Neutrophil (primary cell): ENCODE data around the gene LGALS8.

Experiments
- H3K27ac ChIP-seq: fragments of 200-600 bp; sonication (generic); 2 replicates; pipeline ENCODE4 v1.5.1; 2016; ENCODE audit warnings: mild to moderate bottlenecking, moderate library complexity
- H3K27me3 ChIP-seq: fragments of 200-600 bp; sonication (generic); 2 replicates; pipeline ENCODE4 v1.6.0; 2016; ENCODE audit warnings: mild to moderate bottlenecking
- H3K36me3 ChIP-seq: fragments of 200-600 bp; sonication (generic); 2 replicates; pipeline ENCODE4 v1.5.1; 2017
- H3K4me1 ChIP-seq, 2 experiments: fragments of 200-600 bp in 1 of 2; sonication (generic) in 1 of 2; 1 replicate in 1 of 2; 2 replicates in 1 of 2; pipeline versions ENCODE4 v1.5.1 to v1.6.1; 2013 to 2016; ENCODE audit warnings: low read depth in 1 of 2, low read length in 1 of 2, mild to moderate bottlenecking in 1 of 2, moderate library complexity in 1 of 2; ENCODE audit not compliant: control insufficient read depth in 1 of 2, insufficient read depth in 1 of 2
- H3K4me3 ChIP-seq, 2 experiments: fragments of 200-600 bp in 1 of 2; sonication (generic) in 1 of 2; 1 replicate in 1 of 2; 2 replicates in 1 of 2; pipeline ENCODE4 v1.5.1; 2013 to 2016; ENCODE audit warnings: low read depth in 1 of 2, low read length in 1 of 2, mild to moderate bottlenecking in 1 of 2, moderate library complexity in 1 of 2
- H3K9me3 ChIP-seq: fragments of 200-600 bp; sonication (generic); 2 replicates; pipeline ENCODE4 v1.5.1; 2016
- CTCF ChIP-seq: fragments of 200-600 bp; sonication (generic); IDR thresholded peaks from 2 replicates; pipeline ENCODE4 v1.5.1; 2016; ENCODE audit warnings: antibody characterized with exemption

Gene LGALS8

DNA sequence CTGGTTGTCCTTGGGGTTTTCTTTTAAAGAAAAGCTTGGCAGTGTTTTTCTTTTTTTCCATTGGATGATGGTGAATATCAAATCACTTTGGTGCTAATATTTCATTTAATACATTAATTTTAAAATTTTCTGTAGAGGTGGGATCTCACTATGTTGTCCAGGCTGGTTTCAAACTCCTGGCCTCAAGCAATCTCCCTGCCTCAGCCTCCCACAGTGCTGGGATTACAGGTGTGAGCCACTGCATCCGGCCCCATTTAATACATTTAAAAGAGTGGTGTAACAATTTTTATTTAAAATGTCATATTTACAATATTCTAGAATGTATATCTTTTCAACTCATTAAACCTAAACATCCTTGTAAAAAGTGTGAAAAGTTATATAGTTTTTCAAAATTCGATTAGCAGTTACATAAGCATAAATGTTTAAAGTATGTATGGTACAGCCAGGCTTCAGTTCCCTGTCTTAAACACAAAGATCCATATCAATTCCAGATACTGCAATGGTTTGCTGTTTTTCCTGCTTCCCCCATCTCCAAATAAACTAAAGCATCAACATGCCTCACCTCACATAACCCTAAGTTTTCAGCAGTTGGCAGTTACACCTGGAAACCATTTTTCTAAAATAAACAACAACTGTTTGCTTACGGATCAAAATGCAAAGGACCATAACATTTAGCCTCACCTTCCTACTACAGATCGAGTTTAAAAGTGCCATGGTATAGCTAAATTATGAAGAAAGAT is 8.9 kb upstream of the LGALS8 start:
- H3K9me3 ChIP-seq = no peaks in the 10 kb centered on the region
- no peak for TF ChIP-seq CTCF

DNA sequence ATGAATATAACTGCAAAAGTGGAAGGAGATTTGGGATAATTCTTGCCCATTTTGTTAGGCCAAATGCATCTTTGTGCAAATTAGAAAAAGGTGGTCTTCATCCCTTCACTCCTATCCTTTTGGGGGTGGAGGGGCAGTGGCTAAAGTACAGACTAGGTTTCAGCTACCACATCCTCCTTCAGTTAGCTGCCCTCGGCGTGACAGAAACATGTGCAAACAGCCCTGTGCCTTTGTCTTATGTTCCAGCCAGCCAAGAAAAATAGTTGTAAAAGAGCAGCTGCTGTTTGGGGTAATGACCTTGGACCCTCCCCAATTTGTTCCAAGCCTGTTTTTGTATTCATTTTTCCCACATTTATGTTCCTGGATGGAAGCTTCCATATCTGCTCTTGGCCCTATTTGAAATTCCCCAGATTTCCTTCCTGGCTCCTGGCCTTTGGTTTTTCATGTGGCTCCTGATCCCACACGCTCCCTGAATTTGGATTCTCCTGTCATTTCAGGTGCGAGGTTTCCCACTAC is 8.3 kb upstream of the LGALS8 start:
- Histone ChIP-seq H3K9me3 (no peaks in the 10 kb centered on the region), H3K27ac (no peak overlapping the region), H3K4me1 (no peaks in the 10 kb centered on the region), H3K36me3 (no peaks in the 10 kb centered on the region), H3K4me3 (no peak overlapping the region), H3K27me3 (no peaks in the 10 kb centered on the region)
- no peak for TF ChIP-seq CTCF

More for the DNA sequence above, 8.9 kb upstream of the LGALS8 start:
- Histone ChIP-seq H3K27me3 (no peaks in the 10 kb centered on the region), H3K4me3 (no peak overlapping the region), H3K36me3 (no peaks in the 10 kb centered on the region), H3K27ac (no peak overlapping the region), H3K4me1 (no peaks in the 10 kb centered on the region)

DNA sequence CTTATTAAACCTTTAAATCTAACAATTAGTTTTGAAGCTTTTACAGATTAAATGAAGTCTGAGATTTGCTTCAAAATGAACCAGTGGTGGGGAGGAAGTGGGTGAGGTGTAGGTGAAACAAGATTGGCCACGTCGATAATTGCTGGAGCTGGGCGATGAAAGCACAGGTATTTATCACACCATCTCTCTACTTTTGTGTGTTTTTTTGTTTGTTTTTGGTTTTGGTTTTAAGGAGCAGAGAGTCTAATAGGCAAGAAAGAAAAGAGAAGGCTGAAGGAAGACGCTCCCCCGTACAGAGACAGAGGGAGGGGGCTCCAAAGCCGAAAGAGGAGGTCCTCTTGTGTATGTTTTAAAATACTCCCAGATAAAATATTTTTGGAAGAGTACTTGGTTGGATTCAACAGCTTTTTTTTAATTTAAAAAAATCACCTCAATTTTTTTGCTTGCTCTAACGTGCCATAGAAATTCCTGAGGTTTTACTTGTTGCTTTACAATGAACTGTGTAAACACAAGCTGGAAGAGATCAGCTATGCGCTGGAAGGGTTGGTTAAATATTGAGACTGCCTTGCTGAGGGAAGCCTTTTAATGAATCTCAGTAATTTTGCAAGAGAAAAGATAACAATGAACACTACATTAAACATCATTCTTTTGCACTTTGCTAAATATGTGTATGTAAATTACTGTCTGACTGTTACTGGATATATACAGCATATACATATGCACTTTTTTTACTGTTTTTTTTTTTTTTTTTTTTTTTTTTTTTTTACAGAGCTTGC is 6.7 kb upstream of the LGALS8 start:
- Histone ChIP-seq H3K27me3 (no peaks in the 10 kb centered on the region), H3K36me3 (no peaks in the 10 kb centered on the region), H3K4me3 (no peak overlapping the region), H3K27ac (no peak overlapping the region), H3K4me1 (no peaks in the 10 kb centered on the region), H3K9me3 (no peaks in the 10 kb centered on the region)
- no peak for TF ChIP-seq CTCF

- no peaks in the 10 kb centered on the region for H3K27me3 ChIP-seq
- peaks cover 2 to 4% of the 10 kb centered on the region in 2 experiments for H3K4me1 ChIP-seq
- H3K36me3 ChIP-seq = no peaks in the 10 kb centered on the region
- H3K27ac ChIP-seq = no peak overlapping the region
- no peaks in the 10 kb centered on the region for H3K9me3 ChIP-seq
- TF ChIP-seq CTCF = no peak
- H3K4me3 ChIP-seq = no peak overlapping the region
Measured at GRCh38 chr1:236518322-236518721, 5.5 kb upstream of the LGALS8 start.

- Histone ChIP-seq H3K4me1 (peaks cover 11 to 12% of the 10 kb centered on the region in 2 experiments), H3K36me3 (no peaks in the 10 kb centered on the region), H3K27me3 (no peaks in the 10 kb centered on the region), H3K27ac (no peak overlapping the region), H3K9me3 (no peaks in the 10 kb centered on the region), H3K4me3 (no peak overlapping the region)
- no peak for TF ChIP-seq CTCF
Measured at GRCh38 chr1:236520445-236521005, 3.3 kb upstream of the LGALS8 start.
